K562 (cell line): Measurements from ENCODE around the gene RASIP1. TPM values are rescaled to one million over a fixed set of nuclear protein-coding genes. Genes with fewer than 3 reads are reported as not detected.
A peak's percentile ranks its signal among the peaks of the same experiment; 100 is the strongest.

Source experiments
- ATAC-seq: fragments of 200-7000 bp; cut with Tn5 transposase; 3 replicates; pipeline ENCODE4 v1.9.1; 2020; ENCODE audit warnings: moderate library complexity
- BruUV-seq: library from RNA; stranded (reverse); fragments of 400-500 nt; replicated peaks from 2 replicates; lab custom pipeline; 2021; lab: Mats Ljungman, UMichigan
- CTCF ChIA-PET: fragments of 300-600 bp; formaldehyde crosslinking; extraction: SDS; loops from one replicate; lab custom pipeline; 2021; ENCODE audit warnings: low intra/inter-chr PET ratio; lab: Yijun Ruan, JAX
- POLR2A ChIA-PET: fragments of 300-600, 350-650 bp; sonication (Branson Sonifier 250); formaldehyde crosslinking; extraction: SDS; loops from one replicate; lab custom pipeline; 2021; ENCODE audit warnings: antibody characterized with exemption, inconsistent platforms; lab: Yijun Ruan, JAX
- DNase-seq, 4 experiments: peaks; one replicate each; pipeline versions ENCODE4 v3.0.0 to v3.0.0-alpha.2; 2011 to 2018; ENCODE audit warnings: low spot score in 3 of 4, mixed read lengths in 3 of 4; ENCODE audit errors: extremely low read depth in 1 of 4
- FAIRE-seq: peaks from 2 replicates; lab custom pipeline; 2011; peaks lifted over from hg19 to GRCh38; lab: Jason Lieb, UNC
- H2AFZ ChIP-seq: 2 replicates; pipeline ENCODE4 v1.6.0; 2011; ENCODE audit warnings: low read depth, low read length, control low read depth, inconsistent platforms
- H3K27ac ChIP-seq: fragments of 200-600 bp; 3 replicates; pipeline ENCODE4 v1.8.0; 2011; ENCODE audit warnings: low read depth, mild to moderate bottlenecking, control low read depth, inconsistent platforms, low read length, moderate library complexity, mixed read lengths; ENCODE audit errors: extremely low read depth
- H3K27me3 ChIP-seq, 2 experiments: fragments of 300-600 bp in 1 of 2; 2 replicates in 1 of 2; 3 replicates in 1 of 2; pipeline versions ENCODE4 v1.6.0 to v1.8.0; 2011; ENCODE audit warnings: inconsistent platforms in 2 of 2, low read length in 2 of 2, mild to moderate bottlenecking in 1 of 2, mixed read lengths in 1 of 2, moderate library complexity in 1 of 2; ENCODE audit not compliant: control insufficient read depth in 2 of 2, insufficient read depth in 2 of 2
- H3K36me3 ChIP-seq: fragments of 300-600 bp; 3 replicates; pipeline ENCODE4 v1.8.0; 2011; ENCODE audit warnings: mild to moderate bottlenecking, low read length, inconsistent platforms; ENCODE audit not compliant: control insufficient read depth, insufficient read depth
- H3K4me1 ChIP-seq, 2 experiments: fragments of 200-600 bp in 1 of 2; replicated peaks in 1 of 2; 2 replicates in 1 of 2; 3 replicates in 1 of 2; pipeline versions ENCODE4 v1.5.1 to v1.8.0; 2011; ENCODE audit warnings: inconsistent platforms in 2 of 2, low read length in 2 of 2, mild to moderate bottlenecking in 1 of 2, mixed read lengths in 1 of 2, moderate library complexity in 1 of 2; ENCODE audit not compliant: control insufficient read depth in 2 of 2, insufficient read depth in 2 of 2
- H3K4me2 ChIP-seq: 2 replicates; pipeline ENCODE4 v1.6.1; 2011; ENCODE audit warnings: low read length, control low read depth, inconsistent platforms, mixed read lengths; ENCODE audit not compliant: insufficient read depth
- H3K4me3 ChIP-seq: fragments of 200-600 bp; sonication (generic), shearing (Covaris generic); 2 replicates; pipeline ENCODE4 v1.5.1; 2016; ENCODE audit warnings: control low read depth, inconsistent platforms
- H3K79me2 ChIP-seq: fragments of 200-600 bp; 3 replicates; pipeline ENCODE4 v1.8.0; 2011; ENCODE audit warnings: low read length, inconsistent platforms; ENCODE audit not compliant: control insufficient read depth, insufficient read depth
- H3K9ac ChIP-seq, 2 experiments: 2 replicates each; pipeline versions ENCODE4 v1.6.0 to v1.6.1; 2011; ENCODE audit warnings: low read depth in 2 of 2, low read length in 2 of 2, control low read depth in 1 of 2, inconsistent platforms in 1 of 2, mild to moderate bottlenecking in 1 of 2, mixed read lengths in 1 of 2; ENCODE audit not compliant: insufficient read depth in 1 of 2
- H3K9me1 ChIP-seq: one replicate; pipeline ENCODE4 v1.6.0; 2011; ENCODE audit warnings: inconsistent platforms, mild to moderate bottlenecking, low read length, moderate library complexity; ENCODE audit not compliant: control insufficient read depth, insufficient read depth
- H3K9me3 ChIP-seq: replicated peaks from 2 replicates; pipeline ENCODE4 v1.5.1; 2011; ENCODE audit warnings: low read depth, low read length, inconsistent platforms; ENCODE audit not compliant: control insufficient read depth, insufficient read depth
- H4K20me1 ChIP-seq: replicated peaks from 2 replicates; pipeline ENCODE4 v1.6.1; 2011; ENCODE audit warnings: low read length, inconsistent platforms, mixed read lengths; ENCODE audit not compliant: control insufficient read depth, insufficient read depth
- CBFA2T3 ChIP-seq: fragments of 450-650 bp; IDR thresholded peaks from 2 replicates; pipeline ENCODE4 v1.6.1; 2017
- CHD4 ChIP-seq: fragments of 200-600 bp; sonication (generic); IDR thresholded peaks from 3 replicates; pipeline ENCODE4 v1.6.1; 2012; ENCODE audit warnings: low read depth, mild to moderate bottlenecking, mixed read lengths, low read length, inconsistent platforms; ENCODE audit not compliant: insufficient read depth, insufficient replicate concordance, poor library complexity, severe bottlenecking
- CTBP1 ChIP-seq: fragments of 450-650 bp; IDR thresholded peaks from 2 replicates; pipeline ENCODE4 v1.6.1; 2016; ENCODE audit warnings: borderline replicate concordance
- KDM1A ChIP-seq, 2 experiments: fragments of 450-650 bp; IDR thresholded peaks; 2 replicates each; pipeline ENCODE4 v1.6.1; 2016; ENCODE audit warnings: mild to moderate bottlenecking in 2 of 2
- MXI1 ChIP-seq: IDR thresholded peaks from 2 replicates; pipeline ENCODE4 v1.6.1; 2011; ENCODE audit warnings: low read depth, mild to moderate bottlenecking, improper control_type of control experiment, low read length
- NR2C2 ChIP-seq, 2 experiments: fragments of 200-800 bp in 1 of 2; sonication (Bioruptor generic) in 1 of 2; sonication (generic) in 1 of 2; formaldehyde crosslinking in 1 of 2; IDR thresholded peaks; 2 replicates each; pipeline versions ENCODE4 v1.6.1 to v1.8.0; 2016 to 2022; ENCODE audit warnings: mild to moderate bottlenecking in 1 of 2, missing compliant biosample characterization in 1 of 2, missing genetic modification characterization in 1 of 2, missing genetic modification reagents in 1 of 2
- ZBTB7A ChIP-seq: IDR thresholded peaks from 2 replicates; pipeline ENCODE4 v1.6.1; 2011; ENCODE audit warnings: low read depth, mild to moderate bottlenecking, low read length, moderate library complexity, borderline replicate concordance; ENCODE audit not compliant: control insufficient read depth
- ZNF140 ChIP-seq: fragments of 250-450 bp; sonication (Bioruptor Pico); IDR thresholded peaks from 2 replicates; pipeline ENCODE4 v1.8.0; 2021; ENCODE audit warnings: moderate library complexity, mild to moderate bottlenecking, inconsistent platforms
- ZNF217 ChIP-seq: sonication (generic); formaldehyde crosslinking; IDR thresholded peaks from 2 replicates; pipeline ENCODE4 v1.8.0; 2022; ENCODE audit warnings: mild to moderate bottlenecking, missing genetic modification reagents
- ZNF79 ChIP-seq: fragments of 250-450 bp; sonication (Bioruptor Pico); IDR thresholded peaks from 2 replicates; pipeline ENCODE4 v1.4.0; 2020; ENCODE audit warnings: low read depth, mild to moderate bottlenecking, moderate library complexity
- WGBS: fragments of 100-300 bp; shearing (Covaris generic); methylation state at CpG from one replicate; pipeline ENCODE4 v1.1.6; 2016; ENCODE audit warnings: low coverage, mixed read lengths; ENCODE audit not compliant: insufficient coverage; ENCODE audit errors: missing lambda C conversion rate; 5-methylcytosine and 5-hydroxymethylcytosine counted together
- in situ Hi-C: fragments of 300-500 bp; cut with MboI; formaldehyde crosslinking; loops from 4 replicates; pipeline ENCODE4 v1.15.0; 2018; ENCODE audit warnings: inconsistent platforms, mixed read lengths
- intact Hi-C: fragments of 100-400 bp; cut with micrococcal nuclease; formaldehyde crosslinking; loops from 2 replicates; pipeline ENCODE4 v1.14.2; 2022
- polyA plus RNA-seq, 8 experiments: library from polyadenylated mRNA; depleted of rRNA in 4 of 8; stranded (reverse) in 5 of 8; unstranded in 3 of 8; fragments of >200 nt; fragmentation: Nextera tagmentation in 2 of 8; fragmentation: Illumina TruSeq in 1 of 8; extraction: Ambion mirVana in 2 of 8; extraction: Trizol in 1 of 8; gene quantifications; 2 replicates each; pipeline versions ENCODE4 v1.2.1 to v1.2.3, GENCODE V29; 2011 to 2014; ENCODE audit warnings: inconsistent platforms in 1 of 8, missing spikeins in 1 of 8
- total RNA-seq, 7 experiments: library from RNA; depleted of rRNA in 6 of 7; stranded (reverse); fragments of >200 nt in 6 of 7; fragmentation: Illumina TruSeq in 2 of 7; extraction: Trizol in 2 of 7; gene quantifications; 2 replicates each; pipeline versions ENCODE4 v1.2.1 to v1.2.3, GENCODE V29; 2011 to 2021; ENCODE audit warnings: low replicate concordance in 1 of 7
- TF ChIP-seq, protein P1 (sequence below): conservative IDR thresholded peaks from 2 replicates; pipeline ENCODE4 v1.6.1; 2011; ENCODE audit warnings: low read depth, mild to moderate bottlenecking, low read length; ENCODE audit not compliant: control insufficient read depth
- TF ChIP-seq, protein P2 (sequence below): sonication (generic); formaldehyde crosslinking; IDR thresholded peaks from 2 replicates; pipeline ENCODE4 v1.8.1; 2023; ENCODE audit warnings: mild to moderate bottlenecking, missing genetic modification reagents
- TF ChIP-seq, protein P3 (sequence below): fragments of 250-450 bp; sonication (Bioruptor Pico); IDR thresholded peaks from 2 replicates; pipeline ENCODE4 v1.5.0; 2021; ENCODE audit warnings: mild to moderate bottlenecking, moderate library complexity

Gene RASIP1
- total and polyA plus RNA-seq, 9 of the 15 experiments (the other 6 are each of a cell fraction or from before 2014, with no cell fraction given), result 0.20 to 4.7 (median 1.5) TPM

DNA sequence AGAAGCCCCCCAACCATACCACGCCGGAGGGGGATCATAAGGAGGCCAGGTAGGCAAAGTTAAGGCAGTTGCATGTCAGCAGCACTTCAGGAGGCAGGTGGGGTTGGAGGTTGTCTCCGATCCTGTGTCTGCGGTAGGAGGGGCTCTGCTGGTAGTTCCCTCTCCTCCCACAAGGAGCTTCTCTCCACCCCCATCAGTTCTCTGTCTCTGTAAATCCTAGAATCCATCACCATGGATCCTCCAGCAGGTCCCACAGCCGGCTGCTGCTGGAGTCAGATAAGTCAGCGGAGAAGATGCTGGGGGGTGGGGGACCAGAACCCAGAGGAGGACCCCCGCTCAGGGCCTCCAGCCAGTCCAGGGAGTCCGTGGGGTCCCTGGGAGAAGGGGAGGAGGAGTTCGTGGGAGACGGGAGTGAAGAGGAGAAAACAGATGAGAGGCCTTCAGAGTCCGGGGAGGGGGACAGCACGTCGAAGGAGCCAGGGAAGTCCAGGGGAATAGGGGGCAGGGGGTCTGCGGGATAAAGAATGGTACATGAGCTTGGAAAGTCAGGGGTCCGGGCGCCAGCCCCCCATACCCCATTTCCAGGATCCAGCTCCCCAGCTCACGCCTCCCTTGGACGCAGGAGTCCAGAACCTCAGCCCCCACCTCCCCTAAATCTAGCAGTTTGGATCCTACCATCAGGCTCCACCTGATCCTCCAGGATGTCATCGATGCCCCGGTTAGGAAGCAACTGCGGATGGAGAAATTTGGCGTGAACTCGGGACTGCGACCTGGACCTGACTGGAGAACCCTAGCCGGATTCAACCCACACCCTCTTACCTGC, 27.2 kb downstream of the RASIP1 start:
- CTCF ChIA-PET, result no interaction called here
- in situ Hi-C loops (no loop called here), intact Hi-C loops (no loop called here)
- Histone ChIP-seq H3K36me3 (no peaks in the 10 kb centered on the region), H3K4me3 (peak overlapping the region; percentile 73), H3K4me1 (peaks cover 18 to 47% of the 10 kb centered on the region in 2 experiments), H3K27me3 (no peaks in the 10 kb centered on the region), H3K79me2 (peaks cover 7% of the 10 kb centered on the region; the same call in 1 of the 3 replicates), H3K4me2 (peak overlapping the region; percentile 84), H3K9ac (peak overlapping the region; percentile 51 to 87), H2AFZ (peak overlapping the region; percentile 92), H3K9me1 (no peaks in the 10 kb centered on the region), H4K20me1 (no peaks in the 10 kb centered on the region), H3K9me3 (no peaks in the 10 kb centered on the region), H3K27ac (peak overlapping the region; percentile 34; the same call in 1 of the 3 replicates)
- FAIRE-seq (peak; percentile 91), DNase-seq (peak; percentile 63 to 71 (median 66)), ATAC-seq (peak; percentile 50)
- POLR2A ChIA-PET, result interaction anchor here (0.6 to 1.5 kb wide), 8 partner anchors 11 to 181 kb away, joined by 3 to 10 read pairs (median 3); partner anchors contain the start of gene SPHK2
- WGBS, result 5% methylated on average over 17 of the region's 25 CpGs
- TSS peak; percentile 56 for BruUV-seq
- no peak for TF ChIP-seq ZNF79 (CRISPR knock-in tag)
- TF ChIP-seq CHD4, result no peak
- peak; percentile 19; the same call in 1 of the 2 replicates for TF ChIP-seq ZBTB7A
- TF ChIP-seq NR2C2 (CRISPR knock-in tag; IDR thresholded peaks at IDR 0.05), result peak; percentile 9; the same call in 1 of the 2 replicates
- no peak for TF ChIP-seq NR2C2 (tag; IDR thresholded peaks at IDR 0.05)
- TF ChIP-seq CBFA2T3, result peak; percentile 24; the same call in 1 of the 2 replicates
- TF ChIP-seq MXI1, result 0 out of 2 replicates have a peak, but pooled peaks have one; percentile 6
- TF ChIP-seq KDM1A (IDR thresholded peaks at IDR 0.05), result 0 out of 4 replicates have a peak, but pooled peaks of 1 of the 2 experiments have one; percentile 13
- 0 out of 2 replicates have a peak, but pooled peaks have one; percentile 15 for TF ChIP-seq CTBP1
- no peak for TF ChIP-seq ZNF140
- 0 out of 2 replicates have a peak, but pooled peaks have one; percentile 19 for TF ChIP-seq ZNF217 (CRISPR knock-in tag)
- TF ChIP-seq, protein P1, sequence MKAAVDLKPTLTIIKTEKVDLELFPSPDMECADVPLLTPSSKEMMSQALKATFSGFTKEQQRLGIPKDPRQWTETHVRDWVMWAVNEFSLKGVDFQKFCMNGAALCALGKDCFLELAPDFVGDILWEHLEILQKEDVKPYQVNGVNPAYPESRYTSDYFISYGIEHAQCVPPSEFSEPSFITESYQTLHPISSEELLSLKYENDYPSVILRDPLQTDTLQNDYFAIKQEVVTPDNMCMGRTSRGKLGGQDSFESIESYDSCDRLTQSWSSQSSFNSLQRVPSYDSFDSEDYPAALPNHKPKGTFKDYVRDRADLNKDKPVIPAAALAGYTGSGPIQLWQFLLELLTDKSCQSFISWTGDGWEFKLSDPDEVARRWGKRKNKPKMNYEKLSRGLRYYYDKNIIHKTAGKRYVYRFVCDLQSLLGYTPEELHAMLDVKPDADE, result 0 out of 2 replicates have a peak, but pooled peaks have one; percentile 11
- TF ChIP-seq, protein P2, sequence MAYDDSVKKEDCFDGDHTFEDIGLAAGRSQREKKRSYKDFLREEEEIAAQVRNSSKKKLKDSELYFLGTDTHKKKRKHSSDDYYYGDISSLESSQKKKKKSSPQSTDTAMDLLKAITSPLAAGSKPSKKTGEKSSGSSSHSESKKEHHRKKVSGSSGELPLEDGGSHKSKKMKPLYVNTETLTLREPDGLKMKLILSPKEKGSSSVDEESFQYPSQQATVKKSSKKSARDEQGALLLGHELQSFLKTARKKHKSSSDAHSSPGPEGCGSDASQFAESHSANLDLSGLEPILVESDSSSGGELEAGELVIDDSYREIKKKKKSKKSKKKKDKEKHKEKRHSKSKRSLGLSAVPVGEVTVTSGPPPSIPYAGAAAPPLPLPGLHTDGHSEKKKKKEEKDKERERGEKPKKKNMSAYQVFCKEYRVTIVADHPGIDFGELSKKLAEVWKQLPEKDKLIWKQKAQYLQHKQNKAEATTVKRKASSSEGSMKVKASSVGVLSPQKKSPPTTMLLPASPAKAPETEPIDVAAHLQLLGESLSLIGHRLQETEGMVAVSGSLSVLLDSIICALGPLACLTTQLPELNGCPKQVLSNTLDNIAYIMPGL (CRISPR knock-in tag), result 0 out of 2 replicates have a peak, but pooled peaks have one; percentile 61
- TF ChIP-seq, protein P3, sequence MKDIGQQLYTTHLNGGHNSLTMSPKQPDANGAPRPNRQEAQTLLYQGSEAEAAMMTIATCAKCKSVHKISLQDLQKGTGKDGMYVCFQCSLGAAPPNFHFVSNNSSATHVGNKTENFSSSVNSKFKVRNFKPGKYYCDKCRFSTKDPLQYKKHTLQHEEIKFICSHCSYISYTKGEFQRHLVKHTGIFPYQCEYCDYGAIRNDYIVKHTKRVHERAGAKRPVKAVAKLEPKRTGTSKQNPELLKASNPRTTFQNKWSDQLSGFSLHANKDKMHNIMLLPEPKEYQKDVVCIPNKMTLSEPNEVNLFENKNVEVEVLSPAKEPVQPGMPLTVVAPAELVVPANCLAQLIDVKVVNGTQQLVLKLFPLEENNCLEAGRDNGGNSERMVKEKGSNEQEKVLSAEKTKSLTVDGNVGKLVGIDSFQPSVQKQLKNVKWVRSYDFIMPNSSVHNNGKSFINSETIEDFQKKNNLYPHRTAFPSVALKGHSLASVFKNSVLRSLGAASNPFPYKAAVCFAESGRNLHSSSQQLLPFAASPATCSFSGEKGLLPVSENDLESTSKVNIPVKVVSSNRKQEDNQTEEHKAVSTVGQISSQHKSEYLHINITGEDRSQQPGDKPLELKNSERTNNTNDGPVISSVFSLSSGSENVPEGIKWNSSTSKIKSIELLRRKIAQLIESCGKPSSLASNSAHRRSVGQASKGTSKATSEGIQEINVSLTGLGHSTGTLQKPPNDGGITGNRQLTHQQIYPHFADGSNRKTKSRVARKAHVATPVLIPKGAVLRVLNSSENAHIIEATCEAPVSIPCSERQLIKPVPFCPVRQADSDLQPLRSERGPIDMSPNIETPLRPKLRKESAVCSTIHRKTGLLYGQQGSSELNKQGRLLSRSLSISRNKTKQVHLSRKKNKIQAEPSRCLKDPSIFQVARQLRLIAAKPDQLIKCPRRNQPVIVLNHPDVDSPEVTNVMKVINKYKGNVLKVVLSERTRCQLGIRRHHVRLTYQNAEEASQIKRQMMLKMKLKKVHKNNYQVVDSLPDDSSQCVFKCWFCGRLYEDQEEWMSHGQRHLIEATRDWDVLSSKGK (CRISPR knock-in tag), result no peak
